Measurements from ENCODE around the gene C5orf58. TPM values are rescaled to one million over a fixed set of nuclear protein-coding genes. Genes with fewer than 3 reads are reported as not detected.

Gene C5orf58, protein sequence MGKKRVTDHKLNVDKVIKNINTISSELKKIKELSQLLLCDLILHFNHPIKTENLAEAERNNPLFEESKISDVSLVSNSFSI
- total RNA-seq: not detected

DNA sequence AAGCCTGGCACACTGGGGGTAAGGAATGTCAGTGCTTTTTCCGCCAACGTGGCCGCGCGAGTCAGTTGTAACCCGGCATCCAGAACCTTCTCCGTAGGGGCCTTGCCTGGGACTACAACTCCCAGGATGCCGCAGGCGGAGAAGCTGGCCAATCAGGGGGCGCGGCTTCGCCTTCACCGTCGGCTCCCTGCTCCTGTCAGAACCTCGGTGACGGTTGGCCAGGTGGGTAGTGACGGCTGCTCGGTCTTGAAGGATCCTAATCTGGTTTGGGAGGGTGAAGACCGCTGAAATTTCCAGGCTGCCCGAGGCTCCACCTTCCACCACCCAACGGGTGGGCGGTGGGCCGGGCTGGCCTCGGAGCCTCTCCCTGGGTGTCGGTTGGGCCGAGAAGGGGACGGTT is at the start of gene C5orf58:
Gene C5orf58, plus strand, starts transcription at position 200 of the 400 bp plus-strand sequence. CDS start 1,992 bp downstream, outside the sequence.
- no peak for DNase-seq

DNA sequence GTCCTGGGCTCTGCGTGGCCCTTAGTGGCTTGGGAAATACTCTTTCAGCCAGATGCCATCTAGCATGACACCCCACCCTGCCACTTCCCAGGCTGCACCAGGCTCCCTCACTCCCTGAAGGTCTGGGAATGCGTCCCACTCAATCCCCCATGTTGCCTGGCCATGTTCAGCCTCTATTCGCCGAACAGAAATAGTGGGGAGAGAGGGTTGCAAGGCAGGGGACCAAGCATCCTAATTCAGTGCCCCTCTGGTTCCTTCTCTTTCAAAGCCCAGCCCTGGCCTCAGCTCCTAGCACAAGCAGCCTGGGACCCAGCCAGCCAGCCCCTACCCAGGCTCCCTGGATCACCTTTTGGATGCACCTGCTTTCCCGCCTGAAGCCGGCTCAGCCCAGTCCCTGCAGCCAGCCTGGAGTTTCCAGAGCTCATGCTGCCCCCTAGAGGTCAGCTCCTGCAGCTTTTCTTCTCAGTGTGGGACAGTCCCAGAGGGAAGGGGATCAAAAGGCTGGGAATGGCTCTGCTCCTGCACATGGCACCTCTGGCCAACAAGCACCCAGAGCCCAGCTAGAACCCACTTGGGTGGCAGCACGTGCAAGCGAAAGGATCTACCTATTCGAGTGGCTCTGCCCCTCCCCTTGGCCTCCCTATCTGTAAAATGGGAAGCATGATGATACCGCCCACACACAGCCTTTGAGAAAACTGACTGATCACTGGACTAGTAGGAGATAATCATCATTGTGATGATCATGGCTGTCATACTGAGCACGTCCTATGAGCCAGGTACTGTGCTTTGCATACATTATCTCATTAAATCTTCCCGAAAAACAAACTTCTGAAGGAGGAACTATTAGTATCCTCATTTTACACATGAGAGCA is 48.7 kb upstream of the C5orf58 start:
- DNase-seq: peak; percentile 72

DNA sequence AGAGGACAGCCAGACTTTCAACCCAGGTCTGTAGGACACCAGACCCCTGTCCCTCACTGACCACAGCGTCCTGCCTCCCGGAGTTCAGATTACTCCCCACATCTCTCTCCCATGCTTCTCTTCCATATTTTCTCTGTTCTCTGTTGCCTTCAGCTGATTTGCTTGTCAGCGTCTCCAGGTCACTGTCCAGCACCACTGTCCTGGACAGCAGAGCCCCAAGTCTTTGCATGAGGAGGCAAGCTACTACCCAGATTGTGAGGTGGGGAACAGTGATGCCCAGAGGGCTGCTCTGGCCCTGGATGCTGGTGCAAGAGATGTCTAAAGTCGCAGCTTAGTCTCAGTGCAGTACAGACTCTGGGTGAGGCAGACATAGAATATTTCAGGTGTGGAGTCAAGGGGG is 48.0 kb upstream of the C5orf58 start:
- DNase-seq: no peak

DNA sequence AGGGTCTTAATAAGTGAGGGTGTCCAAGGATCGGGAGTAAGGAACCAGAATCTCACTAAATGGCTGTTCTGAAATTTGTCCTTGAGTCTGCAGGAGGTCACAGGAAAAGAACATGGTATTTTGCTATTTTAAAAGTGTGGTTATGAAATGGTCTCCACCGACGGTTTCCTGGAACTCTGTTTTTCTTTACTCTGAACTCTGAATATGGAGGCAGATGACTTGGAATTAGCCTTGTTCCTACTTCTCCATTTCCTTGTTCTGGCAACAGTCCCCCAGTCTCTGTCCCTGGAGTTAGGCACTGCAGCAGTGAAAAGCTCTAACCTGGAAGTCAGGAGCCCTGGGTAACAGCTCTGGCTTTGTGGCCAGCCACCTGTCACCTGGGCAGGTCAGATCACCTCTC is 46.6 kb upstream of the C5orf58 start:
- DNase-seq: no peak

DNA sequence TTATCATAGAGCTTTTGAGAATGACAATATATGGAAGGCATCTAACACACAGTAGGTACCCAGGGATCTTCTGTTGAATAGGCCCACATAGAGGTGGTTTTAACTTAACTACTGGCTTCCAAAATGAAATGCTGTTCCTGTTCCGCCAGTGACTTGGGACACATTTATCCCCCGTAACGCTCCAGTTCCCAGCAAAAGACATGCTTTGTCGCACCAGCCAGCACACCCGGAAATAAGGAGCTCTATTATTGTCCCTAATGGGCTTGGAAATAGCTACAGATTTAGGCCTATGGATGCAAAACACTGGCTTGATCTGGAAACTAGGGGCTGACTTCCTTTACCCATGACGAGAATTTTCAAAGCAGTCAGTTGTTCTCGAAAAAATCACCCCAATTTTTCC is 45.9 kb upstream of the C5orf58 start:
- no peak for DNase-seq

DNA sequence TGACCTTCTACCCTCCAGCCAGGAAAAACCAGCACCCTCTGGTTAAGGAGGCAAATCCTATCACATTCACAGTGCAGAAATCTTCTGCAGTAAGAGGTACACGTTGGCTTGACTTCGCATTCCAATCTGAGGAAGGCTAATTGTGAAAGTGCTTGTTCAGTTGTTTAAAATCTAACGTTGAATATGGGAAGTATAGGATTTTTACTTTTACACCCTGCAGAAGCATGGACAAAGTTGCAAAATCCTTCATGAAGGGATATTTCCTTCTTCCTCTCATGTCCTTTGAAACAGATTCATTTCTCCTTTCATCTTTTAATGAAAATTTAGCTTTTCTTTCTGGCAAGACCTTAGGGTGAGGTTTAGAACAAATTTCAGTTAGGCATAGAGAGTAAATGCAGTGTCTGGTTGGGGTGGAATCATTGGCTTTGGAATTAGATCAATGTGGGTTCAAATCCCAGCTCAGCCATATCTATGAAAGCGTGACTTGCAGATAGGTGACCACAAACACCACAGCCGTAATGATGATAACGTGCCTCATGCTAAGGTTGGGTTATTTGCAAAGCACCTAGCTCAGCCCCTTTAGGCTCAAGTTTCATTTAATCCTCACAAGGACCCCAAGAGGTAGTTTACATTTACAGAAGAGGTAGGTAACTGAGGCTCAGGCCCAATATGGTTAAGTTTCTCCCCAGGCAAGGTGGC is 42.2 kb upstream of the C5orf58 start:
- no peak for DNase-seq

DNA sequence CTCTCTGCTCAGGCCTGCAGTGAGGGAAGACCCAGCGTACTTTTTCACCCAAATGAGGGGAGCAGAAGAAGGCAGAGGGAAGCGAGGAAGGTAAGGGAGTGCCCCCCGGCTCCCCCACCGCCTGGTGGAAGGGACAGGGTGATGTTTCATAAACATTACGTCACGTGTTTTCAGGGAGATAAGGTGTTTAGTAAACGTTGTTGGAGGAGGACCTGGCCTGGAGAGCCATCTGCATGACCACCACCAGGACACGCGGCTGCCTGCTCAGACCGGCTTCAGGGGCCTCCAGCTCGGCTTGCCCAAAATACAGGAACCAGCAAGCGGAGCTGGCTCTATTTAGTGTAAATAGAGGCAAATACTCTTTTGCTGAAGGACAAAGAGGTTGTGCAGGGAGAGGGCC is 40.0 kb upstream of the C5orf58 start:
- no peak for DNase-seq

DNA sequence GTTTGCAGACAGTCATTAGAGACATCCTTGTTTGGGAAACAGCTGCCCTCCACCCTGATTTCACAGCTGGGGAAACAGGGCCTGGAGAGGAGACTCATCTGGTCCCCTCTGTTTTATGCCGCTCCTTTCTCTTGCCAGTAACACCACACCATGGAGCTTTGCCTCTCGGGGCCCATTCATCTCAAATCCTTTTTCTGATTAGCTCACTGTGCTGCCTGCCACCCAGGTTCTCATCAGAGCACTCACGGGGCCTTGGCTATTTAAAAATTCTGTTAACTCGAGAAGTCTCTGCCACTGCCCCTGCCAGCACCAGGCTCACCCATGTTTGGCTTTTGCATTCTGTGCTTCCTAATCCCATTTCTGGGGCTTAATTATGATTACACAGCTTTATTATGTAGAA is 36.8 kb upstream of the C5orf58 start:
- DNase-seq: no peak

DNA sequence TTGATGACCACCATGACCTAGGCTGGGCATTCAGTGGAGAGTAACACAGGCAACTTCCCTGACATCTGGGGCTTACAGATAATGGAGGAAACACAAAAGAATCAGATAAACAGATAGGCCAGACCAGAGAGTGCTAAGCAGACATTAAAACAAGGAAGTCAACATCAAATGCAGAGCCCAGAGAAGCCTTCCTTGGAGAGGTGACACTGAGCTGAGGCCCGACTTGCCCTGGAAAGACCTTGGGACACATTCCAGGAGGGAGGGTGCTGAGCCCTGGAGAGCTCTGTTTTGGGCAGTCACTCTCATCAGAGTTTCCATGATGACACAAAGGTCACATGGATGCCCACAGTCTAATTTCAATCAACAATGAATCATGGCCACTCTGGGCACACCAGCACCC is 31.9 kb upstream of the C5orf58 start:
- DNase-seq: no peak

DNA sequence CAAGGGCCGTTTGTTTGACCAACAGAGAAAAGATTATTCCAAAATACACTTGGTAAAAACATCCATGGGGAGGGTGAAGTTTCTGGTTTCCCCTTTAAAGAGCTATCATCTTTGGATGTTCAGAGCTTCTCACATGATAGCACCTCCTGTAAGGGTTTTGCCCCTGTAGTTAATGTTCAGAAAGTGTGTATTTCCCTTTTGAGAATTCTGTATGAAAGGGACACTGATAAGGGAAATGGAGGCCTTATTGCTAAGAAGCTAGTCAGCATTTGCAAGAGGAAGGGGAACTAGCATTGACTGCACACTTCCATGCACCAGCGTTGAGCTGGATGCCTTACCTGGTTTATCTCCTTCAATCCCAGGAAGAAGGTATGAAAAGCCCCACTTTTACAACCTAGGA is 31.5 kb upstream of the C5orf58 start:
- no peak for DNase-seq

DNA sequence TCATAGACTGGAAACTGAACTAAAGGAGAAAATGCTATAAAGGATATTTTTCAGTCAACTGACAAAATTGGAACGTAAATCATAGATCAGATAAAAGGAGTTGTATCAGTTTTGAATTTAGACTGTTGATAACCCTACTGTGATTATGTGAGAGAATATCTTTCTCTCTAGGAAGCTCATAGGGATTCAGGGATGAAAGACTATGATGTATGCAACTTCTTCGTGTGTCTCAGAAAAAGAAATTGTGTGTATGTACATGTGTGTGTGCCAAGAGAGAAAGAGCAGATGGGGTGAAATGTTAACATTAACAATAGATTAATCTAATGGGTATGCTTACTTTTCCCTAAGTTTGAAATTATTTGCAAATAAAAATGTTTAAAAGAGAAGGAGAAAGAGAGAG is 30.7 kb upstream of the C5orf58 start:
- no peak for DNase-seq

DNA sequence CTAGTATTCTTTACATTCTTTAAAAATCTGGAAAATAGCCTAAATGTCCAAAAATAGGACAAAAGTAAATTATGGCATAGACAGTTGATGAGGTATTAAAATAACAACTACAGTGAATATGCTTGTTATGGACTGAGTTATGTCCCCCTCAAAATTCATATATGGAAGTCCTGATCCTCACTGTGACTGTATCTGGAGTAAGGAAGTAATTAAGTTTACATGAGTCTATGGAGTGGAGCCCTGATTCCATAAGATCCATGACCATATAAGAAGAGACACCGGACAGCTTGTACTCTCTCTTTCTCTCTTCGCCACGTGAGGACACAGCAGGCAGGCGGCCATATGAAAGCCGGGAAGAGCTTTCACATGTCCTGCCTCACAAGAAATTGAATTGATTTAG is 28.6 kb upstream of the C5orf58 start:
- DNase-seq: no peak

DNA sequence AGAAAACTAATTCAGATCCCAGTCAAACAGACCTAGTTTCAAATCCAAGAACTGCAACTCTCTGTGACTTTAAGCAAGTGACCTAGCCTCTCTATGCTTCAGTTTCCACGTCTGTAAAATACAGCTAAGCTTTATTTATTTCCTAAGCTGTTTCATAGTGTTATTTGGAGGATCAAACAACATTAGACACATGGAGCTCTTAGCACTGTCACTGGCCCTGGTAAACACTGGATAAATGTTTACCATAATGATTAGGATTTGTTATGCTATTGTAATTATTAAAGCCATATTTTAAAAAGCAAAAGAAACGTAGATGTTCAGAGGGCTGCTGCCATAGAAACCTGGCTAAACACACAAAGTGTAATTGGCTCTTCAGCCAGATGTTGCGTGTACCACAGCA is 26.6 kb upstream of the C5orf58 start:
- no peak for DNase-seq

DNA sequence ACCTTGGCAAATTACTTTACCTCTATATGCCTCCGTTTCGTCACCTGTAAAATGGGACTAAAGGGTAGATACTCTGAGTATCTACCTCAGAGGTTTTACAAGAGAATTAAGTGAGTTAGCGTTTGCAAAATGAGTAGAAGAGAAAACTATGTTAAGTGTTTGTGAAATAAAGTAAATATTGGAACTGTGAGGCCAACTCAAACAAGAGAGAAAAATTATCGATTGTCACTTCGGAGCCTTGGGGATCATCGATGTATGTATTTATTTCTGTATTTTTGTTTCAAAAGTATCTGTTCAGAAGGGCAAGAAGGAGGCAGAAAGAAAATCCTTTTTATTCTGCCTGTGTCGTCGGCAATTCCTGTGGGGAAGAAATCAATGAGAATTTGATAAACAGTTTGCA is 25.8 kb upstream of the C5orf58 start:
- DNase-seq: no peak

DNA sequence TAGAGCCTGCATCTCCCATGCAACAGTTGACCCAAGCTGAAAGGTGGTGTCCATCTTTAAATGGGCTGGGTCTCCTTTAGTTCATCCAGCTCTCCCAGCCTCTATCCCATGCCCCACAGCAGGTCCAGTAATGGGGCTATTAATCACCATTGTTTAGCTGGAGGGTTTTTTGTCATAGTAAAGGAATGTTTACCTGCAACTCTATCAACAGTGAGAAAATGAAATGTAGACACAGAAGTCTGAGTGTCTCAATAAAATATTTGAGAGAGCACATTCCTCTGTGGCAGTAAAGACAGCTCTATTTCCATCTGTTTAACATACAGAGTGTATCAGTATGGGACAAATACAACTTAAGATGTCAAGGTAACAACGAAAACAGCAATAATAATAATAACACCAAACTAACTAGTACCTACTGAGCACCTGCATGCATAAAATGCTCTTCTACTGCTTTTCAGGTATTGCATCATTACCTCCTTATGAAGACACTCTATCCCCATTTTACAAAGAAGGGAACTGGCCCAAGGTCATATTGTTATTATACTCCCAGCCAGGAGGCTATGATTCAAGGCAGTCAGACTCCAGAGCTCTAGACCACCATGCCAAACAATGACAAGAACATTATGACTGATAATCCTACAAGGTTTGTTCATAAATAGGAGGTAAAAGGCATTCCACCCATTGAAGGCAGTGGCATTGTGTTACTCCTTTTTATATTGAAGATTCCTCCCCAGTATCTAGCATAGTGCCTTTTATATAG is 21.0 kb upstream of the C5orf58 start:
- no peak for DNase-seq

DNA sequence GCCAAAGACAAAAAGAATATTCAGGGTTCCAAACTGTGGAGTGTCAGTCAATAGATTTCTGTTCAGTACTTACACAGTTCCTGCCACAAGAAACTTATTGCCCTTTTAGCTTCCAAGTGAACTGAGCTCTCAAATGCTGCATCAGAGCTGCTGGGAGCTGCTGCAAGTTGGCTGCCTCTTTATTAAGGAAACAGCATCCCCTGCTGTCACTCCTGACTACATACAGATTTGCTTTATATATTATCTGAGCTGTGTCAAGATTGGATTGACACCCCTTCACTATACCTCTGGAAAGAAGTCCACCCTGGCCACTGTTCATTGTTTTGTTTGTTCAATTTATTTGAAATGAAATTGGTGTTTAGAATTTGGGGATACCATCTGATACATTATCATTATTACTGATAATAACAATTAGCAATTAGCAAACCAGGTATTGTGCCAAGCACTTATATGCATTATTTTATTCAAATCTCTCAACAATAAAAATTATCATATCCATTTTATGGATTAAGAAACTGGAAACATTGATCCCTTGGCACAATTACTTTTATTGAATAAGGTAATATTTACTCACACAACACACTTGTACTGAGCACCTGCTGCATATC is 16.4 kb upstream of the C5orf58 start:
- peak; percentile 69 for DNase-seq

DNA sequence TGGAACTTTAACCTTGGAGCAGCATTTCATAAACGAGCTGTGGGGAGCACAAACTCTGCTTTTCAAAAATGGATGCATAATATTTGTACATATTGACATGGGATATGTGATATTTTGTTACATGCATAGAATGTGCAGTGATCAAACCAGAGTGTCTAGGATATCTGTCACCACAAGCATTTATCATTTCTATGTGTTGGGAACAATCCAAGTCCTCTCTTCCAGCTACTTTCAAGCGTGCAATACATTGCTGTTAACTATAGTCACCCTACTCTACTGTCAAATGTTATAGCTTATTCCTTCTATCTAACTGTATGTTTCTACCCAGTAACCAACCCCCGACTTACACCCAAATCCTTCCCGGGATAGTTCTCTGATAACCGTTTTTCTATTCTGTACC is 15.0 kb upstream of the C5orf58 start:
- no peak for DNase-seq

DNA sequence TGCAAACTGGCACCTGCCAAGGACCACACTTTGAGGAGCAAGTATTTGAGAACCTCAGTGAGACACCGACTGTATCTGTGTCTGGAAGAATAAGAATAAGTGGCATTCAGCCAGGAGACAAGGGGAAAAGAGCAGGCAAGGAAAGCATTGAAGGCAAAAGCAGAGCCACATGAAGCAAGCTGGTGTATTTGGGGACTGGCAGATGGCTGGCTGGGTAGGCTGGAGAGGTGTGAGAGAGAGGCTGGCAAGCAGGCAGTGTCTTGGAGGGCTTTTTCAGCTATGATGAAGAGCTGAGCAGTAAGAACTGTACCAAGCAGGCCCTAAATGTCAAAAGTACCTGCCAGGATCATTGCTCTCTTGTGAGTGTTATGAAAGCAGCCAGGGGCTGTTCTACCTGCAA is 14.1 kb upstream of the C5orf58 start:
- DNase-seq: no peak

DNA sequence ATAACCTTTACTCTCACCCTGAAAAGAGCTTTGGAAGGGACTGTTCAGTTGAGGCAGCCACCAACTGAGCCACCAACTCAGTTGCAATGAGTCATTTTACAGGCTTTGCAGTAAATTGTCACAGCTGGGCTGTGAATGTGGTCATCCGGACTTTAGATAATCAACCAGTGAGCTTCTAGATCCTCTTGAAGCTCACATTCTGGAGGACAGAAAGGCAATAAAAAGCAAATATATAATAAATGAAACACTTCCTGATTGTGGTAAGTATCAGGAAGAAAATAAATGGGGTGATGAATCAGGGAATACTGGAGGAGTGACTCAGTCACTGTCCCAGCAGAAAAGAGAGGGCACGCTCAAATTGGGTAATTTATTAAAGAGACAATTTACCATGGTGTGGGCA is 13.2 kb upstream of the C5orf58 start:
- DNase-seq: no peak

DNA sequence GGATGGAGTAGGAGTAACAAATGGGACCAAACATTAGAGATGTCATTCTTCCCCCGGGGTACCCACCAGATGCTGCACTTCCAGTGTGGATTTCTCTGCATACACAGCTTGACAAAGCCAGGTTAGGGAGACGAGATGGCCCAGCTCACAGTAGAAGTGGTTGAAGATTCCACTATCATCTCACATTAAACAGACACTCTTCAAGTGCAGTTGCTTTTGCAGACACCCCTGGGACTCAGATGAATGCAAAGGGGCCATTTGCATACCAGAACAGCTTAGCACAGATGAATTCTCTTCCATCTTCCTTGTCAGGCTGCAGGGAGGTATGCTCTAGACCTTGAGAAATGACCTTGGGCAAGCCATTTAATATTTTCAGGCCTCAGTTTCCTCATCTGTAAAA is 12.6 kb upstream of the C5orf58 start:
- no peak for DNase-seq

DNA sequence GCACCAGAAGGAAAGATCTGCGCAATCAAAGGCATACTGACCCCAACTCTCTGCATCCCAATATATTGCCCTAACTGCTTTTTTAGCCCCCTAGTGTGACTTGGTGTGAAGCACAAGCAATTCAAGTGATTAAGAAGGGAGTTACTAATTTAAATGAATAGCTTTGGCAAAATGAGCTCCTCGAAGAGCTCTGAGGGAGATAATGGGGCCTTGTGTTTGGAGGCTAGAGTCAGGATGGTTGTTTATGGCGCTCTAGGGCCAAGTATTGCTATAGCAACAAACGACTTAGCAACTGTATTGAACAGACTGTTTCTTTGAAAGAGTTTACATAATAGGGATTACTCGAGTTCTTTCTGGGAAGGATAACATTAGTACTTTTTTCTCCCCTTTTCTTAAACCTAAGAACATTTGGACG is 11.5 kb upstream of the C5orf58 start:
- peak; percentile 65 for DNase-seq

DNA sequence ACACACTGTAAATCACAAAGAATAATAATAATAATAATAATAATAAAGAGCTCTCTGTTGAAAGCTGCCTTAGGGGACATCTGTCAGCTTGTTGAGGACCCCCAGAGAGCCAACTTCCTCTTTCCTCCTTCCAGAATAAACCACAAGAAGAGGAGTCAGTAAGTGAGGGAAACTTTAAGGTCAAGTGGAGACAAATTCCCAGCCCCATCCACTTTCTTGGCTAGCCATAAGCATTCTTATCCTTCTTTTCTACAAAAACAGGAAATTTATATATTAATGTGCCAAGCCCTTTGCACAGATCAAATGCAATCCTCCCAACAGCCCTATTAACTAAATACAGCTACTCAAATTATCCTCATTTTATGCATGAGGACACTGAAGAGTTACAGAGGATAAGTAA is 9.4 kb upstream of the C5orf58 start:
- no peak for DNase-seq
